Sigmoid colon (tissue), 4 donors: ENCODE measurements around the gene TNFRSF25.

Experiments used
- POLR2AphosphoS5 ChIP-seq, 4 donors: sonication (generic); formaldehyde crosslinking; IDR thresholded peaks; one replicate each; pipeline ENCODE4 v1.6.1; 2017; ENCODE audit warnings: antibody characterized with exemption in 4 of 4
- TF ChIP-seq, protein P1 (sequence below), 4 experiments: fragments of 450-650 bp in 3 of 4; fragments of 200-600 bp in 1 of 4; IDR thresholded peaks; one replicate each; pipeline ENCODE4 v1.5.1; 2016 to 2019; ENCODE audit warnings: antibody characterized with exemption in 4 of 4, mild to moderate bottlenecking in 3 of 4, moderate library complexity in 2 of 4

DNA sequence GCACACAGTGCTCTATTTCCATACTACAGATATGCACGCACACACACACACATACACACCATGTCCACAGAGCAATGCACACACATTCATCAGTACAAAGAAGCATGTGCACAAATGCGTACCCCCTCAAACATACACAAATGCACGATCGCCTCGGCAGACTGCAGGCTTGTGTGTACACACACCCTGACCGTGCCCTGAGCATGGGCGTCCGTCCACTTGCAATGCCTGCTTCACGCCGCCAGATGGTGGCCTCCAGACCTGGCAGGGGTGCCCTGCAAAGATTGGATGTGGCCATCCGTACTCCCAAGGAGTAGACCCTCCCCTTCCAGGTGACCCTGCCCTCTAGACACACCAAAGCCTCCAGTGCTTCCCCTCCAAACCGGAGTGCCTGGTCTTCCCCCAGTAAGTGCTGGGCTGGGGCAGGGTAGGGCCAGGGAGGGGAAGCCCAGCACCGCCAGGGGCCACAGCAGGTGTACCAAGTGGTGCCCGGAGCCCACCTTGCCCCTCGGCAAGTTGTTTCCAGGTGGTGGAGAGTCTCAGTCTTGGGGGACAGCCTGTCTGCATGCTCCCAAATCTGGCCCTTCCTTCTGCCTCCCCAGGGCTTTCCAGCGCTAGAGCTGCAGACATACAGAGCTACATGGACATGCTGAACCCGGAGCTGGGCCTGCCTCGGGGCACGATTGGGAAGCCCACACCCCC lies 20.8 kb downstream of the TNFRSF25 start:
- TF ChIP-seq, protein P1, sequence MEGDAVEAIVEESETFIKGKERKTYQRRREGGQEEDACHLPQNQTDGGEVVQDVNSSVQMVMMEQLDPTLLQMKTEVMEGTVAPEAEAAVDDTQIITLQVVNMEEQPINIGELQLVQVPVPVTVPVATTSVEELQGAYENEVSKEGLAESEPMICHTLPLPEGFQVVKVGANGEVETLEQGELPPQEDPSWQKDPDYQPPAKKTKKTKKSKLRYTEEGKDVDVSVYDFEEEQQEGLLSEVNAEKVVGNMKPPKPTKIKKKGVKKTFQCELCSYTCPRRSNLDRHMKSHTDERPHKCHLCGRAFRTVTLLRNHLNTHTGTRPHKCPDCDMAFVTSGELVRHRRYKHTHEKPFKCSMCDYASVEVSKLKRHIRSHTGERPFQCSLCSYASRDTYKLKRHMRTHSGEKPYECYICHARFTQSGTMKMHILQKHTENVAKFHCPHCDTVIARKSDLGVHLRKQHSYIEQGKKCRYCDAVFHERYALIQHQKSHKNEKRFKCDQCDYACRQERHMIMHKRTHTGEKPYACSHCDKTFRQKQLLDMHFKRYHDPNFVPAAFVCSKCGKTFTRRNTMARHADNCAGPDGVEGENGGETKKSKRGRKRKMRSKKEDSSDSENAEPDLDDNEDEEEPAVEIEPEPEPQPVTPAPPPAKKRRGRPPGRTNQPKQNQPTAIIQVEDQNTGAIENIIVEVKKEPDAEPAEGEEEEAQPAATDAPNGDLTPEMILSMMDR (IDR thresholded peaks at IDR 0.05) = peak in 2 of 4 experiments; percentile 23 to 32
- TF ChIP-seq POLR2AphosphoS5 (IDR thresholded peaks at IDR 0.05) = no peak
